Smooth muscle cell (in vitro differentiated cells): ENCODE data around the gene TRIM65. TPM values are rescaled to one million over a fixed set of nuclear protein-coding genes. Genes with fewer than 3 reads are reported as not detected.

Experiments used
- DNase-seq: peaks from one replicate; lab custom pipeline; 2025; ENCODE audit not compliant: unreplicated experiment; lab: John Stamatoyannopoulos, UW
- H2AFZ ChIP-seq: fragments of 200-600 bp; sonication (generic); 2 replicates; pipeline ENCODE4 v1.6.0; 2016; ENCODE audit warnings: antibody characterized with exemption, low read depth, mild to moderate bottlenecking
- H3F3A ChIP-seq: fragments of 200-600 bp; sonication (generic); 2 replicates; pipeline ENCODE4 v1.6.0; 2017; ENCODE audit warnings: antibody characterized with exemption, low read depth
- H3K27ac ChIP-seq: fragments of 200-600 bp; sonication (generic); 2 replicates; pipeline ENCODE4 v1.5.1; 2016; ENCODE audit warnings: low read depth, mild to moderate bottlenecking
- H3K27me3 ChIP-seq: fragments of 200-600 bp; sonication (generic); 2 replicates; pipeline ENCODE4 v1.6.1; 2016; ENCODE audit warnings: low read depth, mild to moderate bottlenecking
- H3K36me3 ChIP-seq: fragments of 200-600 bp; sonication (generic); 2 replicates; pipeline ENCODE4 v1.5.1; 2016; ENCODE audit warnings: low read depth
- H3K4me1 ChIP-seq: fragments of 200-600 bp; sonication (generic); 2 replicates; pipeline ENCODE4 v1.5.1; 2016; ENCODE audit warnings: low read depth
- H3K4me2 ChIP-seq: fragments of 200-600 bp; sonication (generic); 2 replicates; pipeline ENCODE4 v1.6.0; 2016; ENCODE audit warnings: mild to moderate bottlenecking
- H3K4me3 ChIP-seq: fragments of 200-600 bp; sonication (generic); 2 replicates; pipeline ENCODE4 v1.5.1; 2016; ENCODE audit warnings: mild to moderate bottlenecking
- H3K79me2 ChIP-seq: fragments of 200-600 bp; sonication (generic); 2 replicates; pipeline ENCODE4 v1.6.0; 2016; ENCODE audit warnings: low read depth, mild to moderate bottlenecking
- H3K9ac ChIP-seq: fragments of 200-600 bp; sonication (generic); 2 replicates; pipeline ENCODE4 v1.6.0; 2016; ENCODE audit warnings: low read depth
- H3K9me3 ChIP-seq: fragments of 200-600 bp; sonication (generic); replicated peaks from 2 replicates; pipeline ENCODE4 v1.5.1; 2016; ENCODE audit warnings: low read depth
- H4K20me1 ChIP-seq: fragments of 200-600 bp; sonication (generic); 2 replicates; pipeline ENCODE4 v1.6.0; 2016; ENCODE audit warnings: low read depth
- WGBS: methylation state at CpG from one replicate; pipeline ENCODE4 v1.1.7; 2016; ENCODE audit warnings: low lambda C conversion rate; 5-methylcytosine and 5-hydroxymethylcytosine counted together
- polyA plus RNA-seq: library from polyadenylated mRNA; unstranded; fragments of >200 nt; fragmentation: Nextera tagmentation; extraction: Ambion mirVana; gene quantifications from 2 replicates; pipeline ENCODE4 v1.2.1, GENCODE V29; 2016
- total RNA-seq: library from RNA; depleted of rRNA; stranded (reverse); fragments of >200 nt; gene quantifications from 2 replicates; pipeline ENCODE4 v1.2.3, GENCODE V29; 2014
- TF ChIP-seq, protein P1 (sequence below): fragments of 200-600 bp; sonication (generic); IDR thresholded peaks from 2 replicates; pipeline ENCODE4 v1.5.1; 2017; ENCODE audit warnings: borderline replicate concordance, mild to moderate bottlenecking, antibody characterized with exemption; ENCODE audit not compliant: insufficient read depth, poor library complexity, severe bottlenecking

Gene TRIM65
- total and polyA plus RNA-seq, 2 experiments from 2014 or later, result 13.3 to 17.4 TPM

DNA sequence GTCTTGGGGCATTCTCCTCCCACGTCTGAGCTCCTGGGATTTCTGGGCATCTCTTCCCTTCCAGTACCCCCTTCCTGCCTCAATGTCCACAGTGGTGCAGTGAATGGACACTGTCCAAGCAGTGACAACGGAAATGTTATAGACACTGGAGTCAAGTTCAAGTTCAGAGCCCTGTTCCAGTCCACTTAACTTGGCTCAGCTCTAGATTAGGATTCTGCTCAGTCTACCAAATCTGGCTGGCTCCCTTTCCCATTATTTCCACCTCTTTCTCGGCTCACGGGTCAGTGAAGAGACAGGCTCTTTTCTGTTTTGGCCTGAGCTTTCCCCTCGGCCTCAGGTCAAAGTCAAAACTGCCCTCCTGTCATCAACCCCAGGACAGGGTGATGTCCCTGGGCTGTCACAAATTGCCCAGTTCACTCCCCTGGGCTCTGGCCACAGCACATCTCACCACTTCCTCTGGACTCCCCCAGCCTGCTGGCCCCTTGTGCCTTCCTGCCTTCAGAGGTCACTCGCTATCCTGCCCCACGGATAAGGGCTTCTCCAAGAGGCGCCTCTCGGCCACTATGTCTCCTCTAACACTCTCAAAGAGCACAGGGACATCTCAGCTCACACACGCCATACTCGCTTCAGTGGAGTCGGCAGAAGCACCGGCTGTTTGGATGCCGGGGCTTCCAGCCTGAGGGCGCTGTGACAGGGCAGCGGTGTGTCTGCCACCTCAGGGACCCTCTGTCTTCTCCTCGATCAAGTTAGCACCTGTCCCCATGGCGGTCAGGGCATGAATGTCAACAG, 25.6 kb upstream of the TRIM65 start:
- H3K9ac ChIP-seq, result no peak overlapping the region
- no peak for DNase-seq
- TF ChIP-seq, protein P1, sequence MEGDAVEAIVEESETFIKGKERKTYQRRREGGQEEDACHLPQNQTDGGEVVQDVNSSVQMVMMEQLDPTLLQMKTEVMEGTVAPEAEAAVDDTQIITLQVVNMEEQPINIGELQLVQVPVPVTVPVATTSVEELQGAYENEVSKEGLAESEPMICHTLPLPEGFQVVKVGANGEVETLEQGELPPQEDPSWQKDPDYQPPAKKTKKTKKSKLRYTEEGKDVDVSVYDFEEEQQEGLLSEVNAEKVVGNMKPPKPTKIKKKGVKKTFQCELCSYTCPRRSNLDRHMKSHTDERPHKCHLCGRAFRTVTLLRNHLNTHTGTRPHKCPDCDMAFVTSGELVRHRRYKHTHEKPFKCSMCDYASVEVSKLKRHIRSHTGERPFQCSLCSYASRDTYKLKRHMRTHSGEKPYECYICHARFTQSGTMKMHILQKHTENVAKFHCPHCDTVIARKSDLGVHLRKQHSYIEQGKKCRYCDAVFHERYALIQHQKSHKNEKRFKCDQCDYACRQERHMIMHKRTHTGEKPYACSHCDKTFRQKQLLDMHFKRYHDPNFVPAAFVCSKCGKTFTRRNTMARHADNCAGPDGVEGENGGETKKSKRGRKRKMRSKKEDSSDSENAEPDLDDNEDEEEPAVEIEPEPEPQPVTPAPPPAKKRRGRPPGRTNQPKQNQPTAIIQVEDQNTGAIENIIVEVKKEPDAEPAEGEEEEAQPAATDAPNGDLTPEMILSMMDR, result no peak

GRCh38 chr17:75921596-75921995, 24.8 kb upstream of the TRIM65 start:
- Histone ChIP-seq H3K9ac (no peak overlapping the region), H2AFZ (no peak overlapping the region), H3K9me3 (no peaks in the 10 kb centered on the region), H3K27me3 (no peaks in the 10 kb centered on the region), H4K20me1 (no peaks in the 10 kb centered on the region), H3K79me2 (no peaks in the 10 kb centered on the region), H3K36me3 (no peaks in the 10 kb centered on the region), H3K27ac (no peak overlapping the region), H3K4me1 (no peaks in the 10 kb centered on the region), H3K4me3 (no peak overlapping the region), H3K4me2 (no peak overlapping the region), H3F3A (no peaks in the 10 kb centered on the region)
- TF ChIP-seq, protein P1, result no peak
- 86% methylated on average over 9 of the region's 15 CpGs for WGBS
- DNase-seq, result no peak

More for the DNA sequence above, 25.6 kb upstream of the TRIM65 start:
- Histone ChIP-seq H3K4me1 (no peaks in the 10 kb centered on the region), H3K4me3 (no peak overlapping the region), H3K9me3 (no peaks in the 10 kb centered on the region), H3K4me2 (no peak overlapping the region), H3K27ac (no peak overlapping the region), H3K27me3 (no peaks in the 10 kb centered on the region), H2AFZ (no peak overlapping the region), H3K36me3 (no peaks in the 10 kb centered on the region), H3F3A (no peaks in the 10 kb centered on the region), H3K79me2 (no peaks in the 10 kb centered on the region), H4K20me1 (no peaks in the 10 kb centered on the region)
- 94% methylated on average over 18 of the region's 18 CpGs for WGBS

DNA sequence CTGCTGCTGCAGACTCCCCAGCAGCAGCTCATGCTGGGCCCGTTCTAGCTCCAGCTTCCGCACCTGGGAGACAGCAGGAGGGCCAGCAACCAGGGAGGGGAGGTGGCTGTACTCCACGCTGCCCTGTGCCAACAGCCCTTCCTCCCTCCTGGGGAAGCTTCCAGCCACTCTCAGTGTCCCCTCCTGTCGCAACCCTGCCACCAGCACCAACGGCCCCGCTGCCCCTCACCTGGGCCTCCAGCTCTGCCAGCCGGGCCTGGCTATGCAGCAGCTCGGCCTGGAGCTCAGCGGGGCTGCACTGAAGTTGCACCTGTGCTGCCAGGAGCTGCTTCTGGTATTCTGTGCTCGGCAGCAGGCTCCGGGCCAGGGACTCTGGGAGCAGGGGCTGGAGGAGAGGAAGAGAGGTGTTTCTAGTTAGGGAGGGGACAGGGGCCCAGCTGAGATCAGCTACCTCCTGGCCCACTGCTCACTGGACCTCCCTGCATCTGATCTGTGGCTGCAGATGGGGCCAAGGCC, 23.4 kb upstream of the TRIM65 start:
- Histone ChIP-seq H3K36me3 (no peaks in the 10 kb centered on the region), H3K27ac (no peak overlapping the region), H3K9me3 (no peaks in the 10 kb centered on the region), H3K9ac (no peak overlapping the region), H3K79me2 (no peaks in the 10 kb centered on the region), H2AFZ (no peak overlapping the region), H3F3A (no peaks in the 10 kb centered on the region), H4K20me1 (no peaks in the 10 kb centered on the region), H3K27me3 (no peaks in the 10 kb centered on the region), H3K4me1 (no peaks in the 10 kb centered on the region), H3K4me3 (no peak overlapping the region), H3K4me2 (no peak overlapping the region)
- 89% methylated on average over 11 of the region's 11 CpGs for WGBS
- TF ChIP-seq, protein P1, result no peak
- no peak for DNase-seq

- Histone ChIP-seq H3K27me3 (no peaks in the 10 kb centered on the region), H3K9ac (no peak overlapping the region)
These were observed 22.9 kb upstream of the TRIM65 start for GRCh38 chr17:75919611-75920010.

More at GRCh38 chr17:75919611-75920010, 22.9 kb upstream of the TRIM65 start:
- Histone ChIP-seq H3F3A (no peaks in the 10 kb centered on the region), H3K4me2 (no peak overlapping the region), H3K4me1 (no peaks in the 10 kb centered on the region), H3K36me3 (no peaks in the 10 kb centered on the region), H3K9me3 (no peaks in the 10 kb centered on the region), H2AFZ (no peak overlapping the region), H4K20me1 (no peaks in the 10 kb centered on the region), H3K27ac (no peak overlapping the region), H3K4me3 (no peak overlapping the region), H3K79me2 (no peaks in the 10 kb centered on the region)
- TF ChIP-seq, protein P1, result no peak
- 98% methylated on average over 22 of the region's 22 CpGs for WGBS
- DNase-seq, result no peak
